NCI-H2171 (cell line): ENCODE data around the gene SFT2D1.
A peak's percentile ranks its signal among the peaks of the same experiment; 100 is the strongest.
"Not testable (repeated sequence)": the region's sequence is repeated elsewhere in the genome, so short reads cannot be mapped to it uniquely, and the experiment has no call there.

ENCODE experiments used
- DNase-seq: peaks from one replicate; lab custom pipeline; 2025; lab: John Stamatoyannopoulos, UW

The SFT2D1 gene

DNA sequence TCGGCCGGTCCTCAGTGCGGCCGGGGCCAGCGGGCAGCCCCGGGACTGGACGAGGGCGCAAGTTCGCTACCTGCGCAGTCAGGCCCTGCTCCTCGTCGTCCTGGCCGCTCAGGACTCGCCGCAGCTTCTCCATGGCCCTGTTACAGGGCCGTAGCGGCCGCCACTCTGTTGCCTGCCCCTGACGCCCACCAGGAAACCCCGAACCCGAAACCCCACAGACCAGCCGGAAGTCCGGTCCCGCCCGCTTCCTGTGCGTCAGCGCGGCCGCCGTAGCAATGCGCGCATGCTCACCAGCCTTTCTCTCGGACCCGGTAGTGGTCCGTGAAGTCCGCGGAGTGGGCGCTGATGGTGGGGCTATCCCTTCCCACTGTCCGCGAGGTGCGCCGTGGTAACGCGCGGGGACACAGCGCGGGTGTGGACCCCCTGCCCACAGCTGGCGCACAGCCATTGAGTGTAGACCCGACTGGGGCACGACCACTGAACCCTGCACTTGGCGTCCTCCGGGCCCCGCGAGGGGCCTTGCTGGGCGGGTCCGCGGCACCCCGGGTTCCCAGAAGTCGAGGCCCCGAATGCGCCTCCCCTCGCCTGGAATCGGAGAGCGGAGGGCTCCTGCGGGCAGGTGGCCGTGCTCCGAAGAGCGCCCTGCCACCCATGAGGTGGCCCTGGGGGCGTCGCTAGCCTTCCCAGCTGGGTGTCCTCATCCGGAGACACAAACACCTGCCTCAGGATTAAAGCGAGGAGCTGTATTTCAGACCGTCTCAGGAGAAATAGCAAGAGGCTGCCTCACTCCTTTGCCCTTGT is at the start of gene SFT2D1:
SFT2D1 (minus strand) TSS at position 197 of the 801 bp plus-strand sequence; CDS start at position 133, 64 bp downstream.
- peak; percentile 46 for DNase-seq

DNA sequence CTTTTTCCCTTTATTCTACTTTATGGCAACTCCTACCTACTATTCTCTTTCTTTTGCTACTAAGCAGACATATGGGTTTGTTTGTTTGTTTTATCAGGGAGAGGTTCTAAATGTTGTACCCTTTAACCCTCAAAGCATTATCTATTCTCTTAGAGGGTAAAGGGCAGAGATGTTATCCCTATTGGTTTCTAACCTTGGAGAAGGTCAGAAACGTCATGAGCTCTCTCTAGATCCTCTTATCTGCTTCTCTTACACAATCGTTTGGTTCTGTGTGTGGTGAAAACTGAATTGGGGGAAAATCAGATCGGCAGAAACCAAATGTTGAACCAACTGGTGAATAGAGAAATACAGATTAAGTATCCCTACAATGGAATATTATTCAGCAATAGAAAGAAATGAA is 46.8 kb upstream of the SFT2D1 start:
- no peak for DNase-seq

DNA sequence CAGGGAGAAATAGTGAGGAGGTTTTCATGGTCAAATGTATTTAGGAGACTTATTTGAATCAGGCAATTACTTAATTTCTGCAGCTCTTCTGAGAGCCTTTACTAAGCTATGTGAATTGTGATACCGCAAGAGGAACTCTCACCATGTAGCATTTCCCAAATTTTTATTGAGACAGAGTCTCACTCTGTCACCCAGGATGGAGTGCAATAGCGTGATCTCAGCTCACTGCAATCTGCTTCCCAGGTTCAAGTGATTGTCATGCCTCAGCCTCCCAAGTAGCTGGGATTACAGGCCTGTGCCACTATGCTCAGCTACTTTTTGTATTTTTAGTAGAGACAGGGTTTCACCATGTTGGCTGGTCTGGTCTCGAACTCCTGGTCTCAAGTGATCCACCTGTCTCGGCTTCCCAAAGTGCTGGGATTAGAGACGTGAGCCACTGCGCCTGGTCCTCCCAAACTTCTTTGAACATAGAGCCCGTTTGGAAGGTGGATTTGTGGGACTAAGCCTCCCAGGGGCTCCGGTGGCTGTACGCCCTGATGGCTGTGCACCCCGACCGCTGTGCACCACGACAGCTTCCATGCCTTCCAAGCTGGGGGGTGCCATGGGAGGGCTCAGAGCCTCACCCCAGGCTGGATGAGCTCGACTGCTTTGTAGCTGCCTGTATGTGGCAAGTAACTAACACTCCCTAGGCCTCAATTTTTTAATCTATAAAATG is 46.1 kb upstream of the SFT2D1 start:
- no peak for DNase-seq

DNA sequence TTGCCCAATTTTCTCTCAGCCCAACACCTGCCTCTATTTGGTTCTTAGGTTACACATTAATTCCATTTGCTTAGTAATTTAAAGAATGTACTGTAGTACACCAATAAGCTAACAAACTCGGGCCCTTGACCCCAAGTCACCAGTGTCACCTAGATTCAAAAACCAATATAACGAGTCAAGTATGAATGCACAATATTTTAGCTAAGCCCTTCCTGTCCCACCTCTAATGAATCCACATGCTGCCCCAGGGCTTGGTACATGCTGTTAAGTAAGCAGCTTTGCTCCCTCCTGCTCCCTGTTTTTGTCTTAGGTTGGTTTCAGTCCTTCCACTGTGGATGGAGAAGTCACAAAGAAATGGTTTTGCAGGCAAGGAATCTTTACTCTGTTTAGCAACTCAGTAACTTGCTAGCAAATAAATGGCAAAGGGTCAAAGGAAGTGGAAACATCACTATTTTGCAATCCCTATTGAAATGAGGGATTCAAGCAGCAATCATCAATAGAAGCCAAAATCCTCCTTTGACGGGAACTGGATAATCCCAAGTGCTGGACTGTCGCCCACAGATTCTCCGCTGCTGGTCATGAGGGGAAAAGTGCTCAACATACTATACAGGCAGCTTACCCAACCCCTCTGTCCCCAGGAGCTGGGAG is 45.4 kb upstream of the SFT2D1 start:
- no peak for DNase-seq

DNA sequence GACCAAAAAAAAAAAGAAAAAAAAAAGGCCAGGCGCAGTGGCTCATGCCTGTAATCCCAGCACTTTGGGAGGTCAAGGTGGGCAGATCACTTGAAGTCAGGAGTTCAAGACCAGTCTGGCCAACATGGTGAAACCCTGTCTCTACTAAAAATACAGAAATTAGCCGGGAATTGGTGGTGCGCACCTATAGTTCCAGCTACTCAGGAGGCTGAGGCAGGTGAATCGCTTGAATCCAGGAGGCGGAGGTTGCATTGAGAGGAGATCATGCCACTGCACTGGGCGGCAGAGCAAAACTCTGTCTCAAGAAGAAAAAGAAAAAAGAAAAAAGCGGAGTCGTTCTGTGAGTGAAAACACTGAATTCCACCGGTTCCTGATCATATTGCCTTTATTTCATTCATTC is 44.8 kb upstream of the SFT2D1 start:
- not testable (repeated sequence) for DNase-seq

DNA sequence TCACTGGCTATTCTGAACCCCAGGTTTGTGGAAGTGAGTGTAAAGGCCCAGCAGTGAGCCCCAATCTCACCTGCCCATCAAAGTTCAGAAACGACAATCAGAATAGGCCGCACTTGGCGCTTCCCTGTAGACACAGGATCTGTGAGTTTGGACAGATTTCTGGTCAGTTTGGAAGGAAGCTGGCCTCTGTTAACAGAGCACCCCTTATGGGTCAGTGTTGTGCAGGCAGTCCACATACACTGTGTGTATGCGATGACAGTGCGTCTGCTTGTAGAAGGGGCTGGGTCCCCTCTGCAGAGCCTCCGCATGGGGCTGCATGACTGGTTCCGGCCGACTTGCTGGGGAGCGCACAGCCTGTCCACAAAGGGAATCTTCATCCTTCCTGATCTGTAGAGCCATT is 43.8 kb upstream of the SFT2D1 start:
- no peak for DNase-seq

DNA sequence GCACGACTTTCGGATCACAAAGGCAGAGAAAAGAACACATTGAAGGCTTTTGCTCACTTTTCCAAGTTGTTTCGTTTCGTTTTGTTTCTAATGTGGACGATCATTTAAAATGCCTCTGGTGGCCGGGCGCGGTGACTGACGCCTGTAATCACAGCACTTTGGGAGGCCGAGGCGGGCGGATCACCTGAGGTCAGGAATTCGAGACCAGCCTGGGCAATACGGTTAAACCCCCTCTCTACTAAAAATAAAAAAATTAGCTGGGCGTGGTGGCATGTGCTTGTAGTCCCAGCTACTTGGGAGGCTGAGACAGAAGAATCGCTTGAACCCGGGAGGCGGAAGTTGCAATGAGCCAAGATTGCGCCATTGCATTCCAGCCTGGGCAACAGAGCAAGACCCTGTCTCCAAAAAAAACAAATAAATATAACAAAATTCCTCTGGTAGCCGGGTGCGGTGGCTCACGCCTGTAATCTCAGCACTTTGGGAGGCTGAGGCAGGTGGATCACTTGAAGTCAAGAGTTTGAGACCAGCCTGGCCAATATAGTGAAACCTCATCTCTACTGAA is 41.5 kb upstream of the SFT2D1 start:
- DNase-seq, result not testable (repeated sequence)

DNA sequence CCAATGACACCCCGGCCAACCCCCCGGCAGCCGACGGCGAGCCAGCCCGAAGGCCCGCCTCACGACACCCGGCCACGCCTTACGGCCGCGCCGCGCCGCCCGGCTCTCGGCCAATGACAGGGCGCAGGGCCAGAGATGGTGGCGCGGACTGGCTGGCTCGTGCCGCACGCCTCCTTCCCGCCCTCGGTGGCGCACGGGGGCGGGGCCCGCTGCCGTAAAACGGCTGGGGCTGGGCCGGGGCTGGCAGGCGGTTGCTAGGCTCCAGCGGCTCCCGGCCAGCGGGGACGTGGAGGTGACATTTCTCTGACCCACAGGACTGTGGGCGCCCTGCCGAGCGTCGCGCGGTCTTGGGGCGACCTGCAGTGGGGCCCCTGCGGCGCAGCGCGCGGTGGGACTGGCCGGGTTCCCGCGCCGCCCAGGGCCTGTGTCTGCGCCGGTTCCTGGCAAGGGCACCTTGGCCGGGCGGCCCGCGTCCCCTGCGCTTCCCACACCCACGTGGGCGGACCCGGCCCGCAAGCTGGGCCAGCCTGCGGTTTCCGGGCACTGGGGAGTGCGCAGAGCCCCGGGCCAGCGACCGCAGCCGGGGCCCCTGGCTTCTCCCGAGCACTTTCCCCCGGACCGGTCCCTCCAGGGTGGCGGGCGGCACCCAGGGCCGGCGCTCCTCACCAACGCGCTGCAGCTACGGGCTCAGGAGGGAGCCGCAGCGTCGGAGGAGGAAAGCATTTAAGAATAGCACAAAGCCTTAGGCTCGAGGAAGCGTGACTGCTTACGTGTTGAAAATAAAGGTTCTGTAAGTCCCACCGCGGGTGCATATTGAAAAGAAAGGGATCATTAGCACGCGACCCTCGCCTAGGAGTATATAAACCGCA is 40.8 kb upstream of the SFT2D1 start, which contains the start of gene MPC1:
MPC1 (minus strand) TSS at position 8 of the 869 bp plus-strand sequence. CDS start 64 bp downstream, outside the sequence.
- DNase-seq, result peak; percentile 90

DNA sequence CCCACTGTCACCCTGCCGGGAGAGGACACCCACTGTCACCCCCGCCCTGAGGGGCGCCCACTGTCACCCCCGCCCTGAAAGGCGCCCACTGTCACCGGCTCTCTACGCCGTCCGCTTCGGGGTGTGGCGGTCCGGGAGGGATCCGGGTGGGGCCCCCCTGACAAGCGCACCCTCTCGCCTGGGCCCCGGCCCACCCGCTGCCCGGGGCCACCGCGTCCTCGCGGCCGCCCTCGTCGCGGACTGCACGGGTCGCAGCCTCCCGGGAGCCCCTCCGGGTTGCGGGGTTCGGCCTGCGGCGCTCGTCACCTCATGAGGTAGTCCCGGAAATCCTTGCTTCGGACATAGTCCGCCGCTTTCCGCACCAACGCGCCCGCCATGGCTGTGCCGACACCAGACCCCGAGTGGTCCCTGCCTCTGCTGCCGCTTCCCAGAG is 40.2 kb upstream of the SFT2D1 start:
- no peak for DNase-seq

DNA sequence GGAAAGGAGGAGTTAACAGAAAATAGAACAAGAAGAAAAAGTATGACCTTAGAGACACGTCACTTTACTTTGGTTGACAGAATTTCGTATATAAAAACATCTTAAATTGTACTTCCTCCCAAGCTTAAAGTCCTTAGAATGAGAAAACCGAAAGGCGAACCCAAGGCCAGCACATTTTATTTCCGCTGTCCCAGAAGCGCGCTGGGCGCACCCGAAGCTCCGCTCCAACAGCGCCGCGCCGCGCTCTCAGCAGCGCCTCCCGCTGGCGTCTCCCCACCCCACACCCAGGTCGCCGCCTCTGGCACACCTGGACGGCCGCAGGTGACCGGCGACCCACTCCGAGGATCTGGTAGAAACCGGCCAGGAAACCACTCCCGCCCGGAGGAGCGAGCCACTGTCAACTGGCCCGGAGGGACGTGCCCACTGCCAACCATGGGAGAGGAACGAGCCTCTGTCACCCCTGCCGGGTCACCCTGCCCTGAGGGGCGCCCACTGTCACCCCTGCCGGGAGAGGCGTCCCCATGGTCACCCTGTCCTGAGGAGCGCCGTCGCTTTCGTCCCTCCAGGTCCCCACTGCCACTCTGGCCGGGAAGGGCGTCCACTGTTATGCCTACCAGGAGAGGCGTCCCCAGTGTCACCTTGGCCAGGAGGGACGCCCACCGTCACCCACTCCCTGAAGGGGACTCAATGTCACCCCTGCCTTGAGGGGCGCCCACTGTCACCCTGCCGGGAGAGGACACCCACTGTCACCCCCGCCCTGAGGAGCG is 39.6 kb upstream of the SFT2D1 start:
- DNase-seq, result no peak

DNA sequence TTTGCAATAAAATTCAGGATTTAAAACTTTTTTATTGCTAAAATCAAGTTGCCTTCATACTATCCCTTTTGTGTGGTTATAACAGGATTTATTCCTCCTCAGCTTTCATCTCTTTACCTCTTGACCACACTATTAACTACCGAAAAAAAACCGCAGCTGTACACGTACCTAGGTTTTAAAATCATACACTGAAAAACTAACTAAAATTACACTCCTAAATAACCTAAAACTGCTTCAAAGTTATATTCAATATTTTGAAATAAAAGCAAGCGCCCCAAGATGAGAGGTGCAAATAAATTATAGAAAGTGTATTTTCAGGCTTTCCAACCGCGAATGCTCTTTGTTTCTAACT is 39.0 kb upstream of the SFT2D1 start:
- no peak for DNase-seq

DNA sequence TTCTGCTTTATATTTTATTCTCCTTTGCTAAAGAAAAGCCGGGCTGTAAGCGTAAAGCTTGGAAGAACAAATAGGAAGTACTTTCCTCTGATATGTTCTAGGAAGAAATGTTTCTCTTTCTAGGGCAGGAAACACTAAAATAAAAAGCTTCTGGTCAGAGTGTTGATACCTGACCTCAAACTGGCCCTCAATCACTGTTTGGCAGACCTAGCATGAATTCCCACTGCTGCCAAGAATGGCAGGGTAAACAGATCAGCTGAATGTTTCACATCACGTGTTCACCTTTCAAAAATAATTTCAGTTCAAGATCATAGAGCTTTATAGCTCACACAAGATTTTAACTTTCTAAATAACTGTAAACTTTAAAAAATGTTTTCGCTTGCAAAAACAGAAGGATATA is 37.5 kb upstream of the SFT2D1 start:
- no peak for DNase-seq

DNA sequence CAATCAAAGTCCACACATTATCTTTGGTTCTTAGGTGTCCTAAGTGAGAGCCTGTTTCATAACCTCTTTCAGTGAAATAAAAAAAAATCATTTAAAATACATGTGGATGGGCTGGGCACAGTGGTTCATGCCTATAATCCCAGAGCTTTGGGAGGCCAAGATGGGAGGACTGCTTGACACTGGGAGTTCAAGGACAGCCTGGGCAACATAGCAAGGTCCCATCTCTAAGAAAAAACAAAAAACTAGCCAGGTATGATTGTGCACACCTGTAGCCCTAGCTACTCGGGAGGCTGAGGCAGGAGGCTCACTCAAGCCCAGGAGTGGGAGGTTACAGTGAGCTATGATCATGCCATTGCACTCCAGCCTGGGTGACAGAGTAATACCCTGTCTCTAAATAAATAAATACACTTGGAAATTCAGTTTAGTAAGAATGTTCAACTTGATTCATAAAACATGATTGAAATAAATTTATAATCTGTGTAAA is 36.8 kb upstream of the SFT2D1 start:
- no peak for DNase-seq

DNA sequence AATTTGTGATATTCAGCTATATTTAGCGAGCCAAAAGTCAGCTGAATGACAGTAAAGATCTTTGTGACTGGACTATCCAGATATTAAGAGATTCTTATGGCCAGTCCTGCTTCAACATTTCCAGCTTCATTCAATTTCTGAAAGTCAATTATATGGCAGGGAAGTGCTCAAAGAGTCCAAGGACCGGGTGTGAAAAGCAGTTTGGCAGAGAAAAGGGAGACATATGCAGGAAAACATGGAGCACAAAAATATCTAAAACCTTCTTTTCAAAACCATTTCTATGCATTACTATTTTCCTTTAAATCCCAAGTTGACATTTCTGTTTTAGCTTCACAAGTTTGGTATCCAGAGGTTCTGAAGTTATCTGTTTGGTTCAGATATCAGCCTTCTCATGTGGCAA is 35.4 kb upstream of the SFT2D1 start:
- DNase-seq, result no peak

DNA sequence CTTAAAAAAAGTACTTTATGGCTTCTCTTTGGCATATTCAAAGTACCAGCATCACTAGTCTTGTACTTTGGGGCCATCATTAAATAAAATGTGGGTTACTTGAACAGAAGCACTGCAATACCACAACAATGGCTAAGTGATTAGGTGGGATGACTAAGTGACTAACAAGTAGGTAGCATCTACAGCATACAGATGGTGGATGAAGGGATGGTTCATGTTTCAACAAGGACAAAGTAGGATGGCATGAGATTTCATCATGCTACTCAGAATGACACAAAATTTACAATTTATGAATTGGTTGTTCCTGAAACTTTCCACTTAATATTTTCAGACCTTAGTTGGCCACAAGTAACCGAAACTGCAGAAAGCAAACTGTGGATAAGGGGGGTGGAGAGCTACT is 32.7 kb upstream of the SFT2D1 start:
- no peak for DNase-seq

DNA sequence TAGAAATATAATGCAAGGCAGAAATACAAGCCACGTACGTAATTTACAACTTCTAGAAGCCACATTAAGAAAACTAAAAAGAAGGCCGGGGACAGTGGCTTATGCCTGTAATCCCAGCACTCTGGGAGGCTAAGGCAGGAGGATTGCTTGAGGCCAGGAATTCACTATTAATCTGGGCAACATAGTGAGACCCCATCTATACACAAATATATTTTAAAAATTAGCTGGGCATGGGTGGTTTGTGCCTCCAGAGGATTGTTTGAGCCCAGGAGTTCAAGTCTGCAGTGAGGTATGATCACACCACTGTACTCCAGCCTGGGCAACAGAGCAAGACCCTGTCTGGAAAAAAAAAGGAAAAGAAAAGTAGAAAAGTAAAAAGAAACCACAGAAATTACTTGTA is 28.1 kb upstream of the SFT2D1 start:
- no peak for DNase-seq

DNA sequence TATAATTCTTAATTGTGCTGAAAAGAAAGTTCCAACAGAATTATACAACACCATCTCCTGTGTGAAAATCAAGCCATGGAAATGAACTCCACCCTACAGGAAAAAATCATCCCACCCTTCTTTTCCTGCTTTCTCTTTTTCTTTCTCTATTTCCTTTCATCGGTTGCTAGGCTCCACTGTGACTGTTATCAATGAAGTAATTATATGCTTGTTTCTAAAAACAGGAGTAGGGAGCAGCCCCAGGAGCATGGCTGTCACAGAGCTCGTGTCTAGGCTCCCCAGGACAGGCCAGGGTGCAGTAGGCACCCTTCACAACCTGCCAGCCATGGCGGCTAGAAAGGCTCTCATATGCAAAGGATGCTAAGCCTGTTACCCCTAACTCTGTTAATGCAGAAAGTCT is 27.4 kb upstream of the SFT2D1 start:
- DNase-seq, result no peak

DNA sequence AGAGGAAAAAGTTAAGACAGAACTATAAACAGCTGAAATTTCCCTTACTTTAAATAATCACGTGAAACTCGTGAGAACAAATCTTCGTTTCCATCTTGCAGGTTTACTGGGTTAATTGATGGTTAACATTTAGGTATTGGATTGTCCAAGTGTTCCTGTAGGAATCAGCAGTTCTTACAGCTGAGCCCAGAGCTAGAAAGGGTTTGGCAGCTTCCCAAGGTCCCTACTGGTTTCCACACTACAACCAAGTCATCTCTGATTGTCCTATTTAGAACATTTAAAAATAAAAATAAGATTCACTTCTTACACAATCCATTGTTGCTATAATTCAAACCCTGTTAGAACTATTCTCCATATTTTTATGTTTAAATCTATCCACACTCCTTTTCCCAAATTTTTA is 24.6 kb upstream of the SFT2D1 start:
- no peak for DNase-seq

DNA sequence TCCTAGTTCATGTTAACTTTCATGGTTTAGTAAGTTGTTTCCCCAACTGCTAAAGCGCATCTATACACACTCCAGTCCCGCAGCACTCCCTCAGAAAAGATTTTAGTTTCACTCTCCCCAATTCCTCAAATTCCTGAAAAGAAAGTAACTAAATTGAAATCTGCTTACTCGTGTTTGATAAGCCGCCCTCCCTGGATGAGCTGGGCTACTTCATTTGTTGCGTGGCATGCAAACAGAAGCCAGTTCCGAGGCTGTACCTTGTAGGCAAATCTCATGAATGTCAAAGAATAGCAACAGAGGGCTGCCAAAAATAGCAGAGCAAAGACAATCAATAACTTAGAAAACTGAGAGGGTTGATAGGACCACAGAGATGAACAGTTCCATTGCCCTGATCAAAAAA is 23.5 kb upstream of the SFT2D1 start:
- no peak for DNase-seq

DNA sequence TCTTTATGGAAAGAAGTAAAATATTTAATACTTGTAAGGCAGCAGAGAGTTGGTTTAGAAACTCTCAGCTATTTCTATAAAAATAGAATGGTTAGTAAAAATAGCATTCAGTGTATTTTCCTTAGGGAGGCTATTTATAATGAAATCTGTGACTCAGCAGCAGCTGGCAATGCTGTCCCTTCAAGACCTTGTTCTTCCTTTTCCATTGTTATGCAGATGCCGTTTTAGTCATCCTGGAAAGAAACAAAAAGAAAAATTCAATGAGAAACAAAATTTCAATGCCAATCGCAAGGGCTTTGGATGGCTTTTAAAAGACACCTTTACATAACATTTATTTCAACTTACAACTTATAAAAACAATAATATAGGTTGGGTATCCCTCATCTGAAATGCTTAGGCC is 22.9 kb upstream of the SFT2D1 start:
- no peak for DNase-seq

DNA sequence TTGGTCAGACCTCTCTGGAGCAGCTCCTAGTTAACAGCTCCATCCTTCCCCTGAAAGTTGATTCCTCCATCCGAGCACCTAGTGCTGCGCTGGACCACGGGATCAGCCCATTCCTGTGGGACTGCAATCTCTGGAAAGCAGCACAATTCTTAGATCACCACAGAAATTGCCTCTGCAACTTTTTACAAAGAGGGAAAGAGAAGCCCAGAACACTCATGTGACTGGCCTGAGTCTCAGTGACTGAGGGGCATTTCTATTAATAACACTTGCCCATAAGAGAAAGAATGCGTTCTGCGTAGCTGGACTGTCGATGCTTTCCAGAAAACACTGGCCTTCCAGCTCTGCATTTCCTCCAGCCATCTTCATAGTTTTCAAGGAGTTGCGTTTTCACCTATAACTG is 22.1 kb upstream of the SFT2D1 start:
- no peak for DNase-seq
